SK-N-MC (cell line): ENCODE measurements around the gene MIA2.
"Not testable (repeated sequence)": the region's sequence is repeated elsewhere in the genome, so short reads cannot be mapped to it uniquely, and the experiment has no call there.

Experiments used
- EZH2 ChIP-seq: fragments of 200-600 bp; sonication (generic); IDR thresholded peaks from one replicate; pipeline ENCODE4 v1.6.1; 2017; ENCODE audit warnings: antibody characterized with exemption
- FOXP2 ChIP-seq: optimal IDR thresholded peaks from 2 replicates; pipeline ENCODE3; 2011; ENCODE audit warnings: mild to moderate bottlenecking, moderate library complexity; ENCODE audit not compliant: insufficient read depth; ENCODE audit errors: extremely low read length, control extremely low read depth
- POLR2AphosphoS5 ChIP-seq: IDR thresholded peaks from 2 replicates; pipeline ENCODE4 v1.6.1; 2012; ENCODE audit warnings: mild to moderate bottlenecking, low read depth, low read length, borderline replicate concordance

DNA sequence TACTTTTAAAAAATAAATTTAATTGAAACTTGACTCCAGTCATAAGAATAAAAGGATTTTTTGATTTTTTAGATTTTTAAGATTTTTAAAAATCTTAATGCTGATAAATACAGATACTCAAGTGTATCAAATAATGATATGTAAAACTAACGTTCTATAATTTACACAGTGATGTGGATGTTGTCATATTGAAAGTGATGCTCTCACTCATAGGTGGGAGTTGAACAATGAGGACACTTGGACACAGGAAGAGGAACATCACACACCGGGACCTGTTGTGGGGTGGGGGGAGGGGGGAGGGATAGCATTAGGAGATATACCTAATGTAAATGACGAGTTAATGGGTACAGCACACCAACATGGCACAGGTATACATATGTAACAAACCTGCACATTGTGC lies 66.7 kb downstream of the MIA2 start:
- TF ChIP-seq POLR2AphosphoS5, FOXP2, EZH2: not testable (repeated sequence)
